T-helper 2 cell treated with Interferon-gamma antibody and Interleukin-4, amounts not matched to agents 100 ng/mL and 5 ng/mL, for 36 hours (primary cell): ENCODE measurements around the gene SLC51B. TPM values are rescaled to one million over a fixed set of nuclear protein-coding genes. Genes with fewer than 3 reads are reported as not detected.
"Not testable (repeated sequence)": the region's sequence is repeated elsewhere in the genome, so short reads cannot be mapped to it uniquely, and the experiment has no call there.

Experiments
- intact Hi-C: fragments of 100-400 bp; cut with micrococcal nuclease; formaldehyde crosslinking; loops from one replicate; pipeline ENCODE4 v1.15.1; 2023
- total RNA-seq: library from RNA; stranded (reverse); gene quantifications from 2 replicates; pipeline ENCODE4 v1.2.3, GENCODE V29; 2022

SLC51B gene
- total RNA-seq, 1 donor from 2014 or later, result not detected

GRCh38 chr15:65097651-65098263, 52.6 kb downstream of the SLC51B start:
- intact Hi-C loops, result no loop called here

DNA sequence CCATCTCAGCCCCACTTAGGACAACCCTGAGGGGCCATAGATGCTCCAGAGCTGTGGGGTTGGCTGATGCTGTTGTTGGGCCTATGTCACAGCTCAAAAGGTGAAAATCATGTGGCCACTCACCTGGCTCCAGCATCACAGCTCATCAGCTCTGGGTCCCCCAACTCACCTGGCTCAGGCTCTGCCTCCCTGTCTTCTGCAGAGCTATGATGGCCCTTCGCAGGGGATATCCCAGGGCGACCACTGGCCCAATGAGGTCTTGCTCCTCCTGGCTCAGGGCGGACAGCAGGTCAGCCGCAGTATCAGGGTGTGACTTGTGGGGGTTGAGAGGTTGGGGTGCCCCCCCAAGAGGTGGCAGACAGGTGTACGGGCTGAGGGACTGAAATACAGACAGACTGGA, 54.1 kb downstream of the SLC51B start:
- intact Hi-C loops, result no loop called here

GRCh38 chr15:65099801-65100200, 54.6 kb downstream of the SLC51B start:
- intact Hi-C loops, result not testable (repeated sequence)

GRCh38 chr15:65100442-65100841, 55.3 kb downstream of the SLC51B start:
- intact Hi-C loops, result no loop called here

GRCh38 chr15:65101411-65101890, 56.3 kb downstream of the SLC51B start:
- intact Hi-C loops, result no loop called here

- intact Hi-C loops, result no loop called here
Observed at GRCh38 chr15:65101891-65102708, 56.9 kb downstream of the SLC51B start.

GRCh38 chr15:65102912-65103311, 57.7 kb downstream of the SLC51B start:
- intact Hi-C loops, result no loop called here

Other genes with a start within 250 kb of the SLC51B start
- gene PIF1, start 219.7 kb upstream of the SLC51B start, total RNA-seq, result 35.8 and 36.7 TPM in 2 replicates
- gene PLEKHO2, start 203.5 kb upstream of the SLC51B start, total RNA-seq, result 24.2 and 25.4 TPM in 2 replicates
- gene ANKDD1A, start 133.5 kb upstream of the SLC51B start, total RNA-seq, result 1.7 and 3.0 TPM in 2 replicates
- 58.5 and 58.7 TPM in 2 replicates for gene SPG21, start 55.5 kb upstream of the SLC51B start, total RNA-seq
- gene MTFMT, start 15.7 kb upstream of the SLC51B start, total RNA-seq, result 13.3 and 15.6 TPM in 2 replicates
- not detected in 2 replicates for gene RASL12, start 22.6 kb downstream of the SLC51B start, total RNA-seq
- gene KBTBD13, start 31.4 kb downstream of the SLC51B start, total RNA-seq, result not detected in 2 replicates
- gene UBAP1L, start 69.8 kb downstream of the SLC51B start, total RNA-seq, result 5.9 and 6.5 TPM in 2 replicates
- gene PDCD7, start 88.4 kb downstream of the SLC51B start, total RNA-seq, result 41.8 and 43.2 TPM in 2 replicates
- gene CLPX, start 140.0 kb downstream of the SLC51B start, total RNA-seq, result 42.0 and 44.3 TPM in 2 replicates
- 0.07 TPM in 2 replicates for gene CILP, start 166.1 kb downstream of the SLC51B start, total RNA-seq
- 14.7 and 15.2 TPM in 2 replicates for gene PARP16, start 241.5 kb downstream of the SLC51B start, total RNA-seq